SK-N-SH (cell line): Measurements from ENCODE around the gene TICAM2.

Source experiments
- FOXJ3 ChIP-seq: sonication (generic); formaldehyde crosslinking; IDR thresholded peaks from 2 replicates; pipeline ENCODE4 v1.5.1; 2020; ENCODE audit warnings: mild to moderate bottlenecking, missing genetic modification reagents
- FOXM1 ChIP-seq: IDR thresholded peaks from 2 replicates; pipeline ENCODE4 v1.4.0; 2012; ENCODE audit warnings: low read depth, mild to moderate bottlenecking
- NRF1 ChIP-seq: IDR thresholded peaks from 2 replicates; pipeline ENCODE4 v1.6.1; 2012; ENCODE audit warnings: low read depth, mild to moderate bottlenecking, low read length
- RFX5 ChIP-seq: IDR thresholded peaks from 2 replicates; pipeline ENCODE4 v1.6.1; 2012; ENCODE audit warnings: mild to moderate bottlenecking, improper control_type of control experiment, low read length

GRCh38 chr5:115555084-115555633 lies 47.1 kb downstream of the TICAM2 start:
- TF ChIP-seq RFX5 (no peak), NRF1 (no peak), FOXM1 (no peak), FOXJ3 (no peak)
